Keratinocyte (primary cell): Measurements from ENCODE around the gene PGM2L1. TPM values are rescaled to one million over a fixed set of nuclear protein-coding genes. Genes with fewer than 3 reads are reported as not detected.

Experiments
- DNase-seq: peaks from one replicate; pipeline ENCODE4 v3.0.0-alpha.2; 2011; ENCODE audit warnings: low read depth, missing footprints, low spot score
- FAIRE-seq: peaks from 2 replicates; lab custom pipeline; 2011; peaks lifted over from hg19 to GRCh38; lab: Jason Lieb, UNC
- H2AFZ ChIP-seq: 2 replicates; pipeline ENCODE4 v1.6.0; 2012; ENCODE audit warnings: low read length, control low read depth, inconsistent platforms; ENCODE audit not compliant: control insufficient read depth
- H3K27ac ChIP-seq: 2 replicates; pipeline ENCODE4 v1.5.1; 2011; ENCODE audit warnings: low read length; ENCODE audit not compliant: control insufficient read depth, insufficient read depth
- H3K27me3 ChIP-seq: 3 replicates; pipeline ENCODE4 v1.6.0; 2011; ENCODE audit warnings: low read length; ENCODE audit not compliant: control insufficient read depth, insufficient read depth; ENCODE audit errors: extremely low read depth
- H3K36me3 ChIP-seq, 2 experiments: 2 replicates in 1 of 2; 3 replicates in 1 of 2; pipeline ENCODE4 v1.5.1; 2011; ENCODE audit warnings: low read length in 2 of 2, mild to moderate bottlenecking in 1 of 2; ENCODE audit not compliant: control insufficient read depth in 2 of 2, insufficient read depth in 2 of 2; ENCODE audit errors: extremely low read depth in 1 of 2
- H3K4me1 ChIP-seq: 3 replicates; pipeline ENCODE4 v1.5.1; 2011; ENCODE audit warnings: low read length; ENCODE audit not compliant: control insufficient read depth, insufficient read depth; ENCODE audit errors: extremely low read depth
- H3K4me2 ChIP-seq: 3 replicates; pipeline ENCODE4 v1.6.0; 2011; ENCODE audit warnings: low read depth, low read length; ENCODE audit not compliant: control insufficient read depth, insufficient read depth; ENCODE audit errors: extremely low read depth
- H3K4me3 ChIP-seq, 3 experiments: fragments of 200-600 bp in 1 of 3; sonication (generic) in 1 of 3; 2 replicates in 2 of 3; 3 replicates in 1 of 3; pipeline ENCODE4 v1.5.1; 2011 to 2016; ENCODE audit warnings: low read length in 3 of 3, mild to moderate bottlenecking in 3 of 3, control low read depth in 2 of 3, inconsistent platforms in 1 of 3, low read depth in 1 of 3, mixed read lengths in 1 of 3, mixed run types in 1 of 3, moderate library complexity in 1 of 3; ENCODE audit not compliant: control insufficient read depth in 2 of 3, insufficient read depth in 2 of 3; ENCODE audit errors: extremely low read depth in 1 of 3
- H3K79me2 ChIP-seq: 2 replicates; pipeline ENCODE4 v1.6.0; 2012; ENCODE audit warnings: low read length; ENCODE audit not compliant: control insufficient read depth, insufficient read depth
- H3K9ac ChIP-seq: 3 replicates; pipeline ENCODE4 v1.6.0; 2011; ENCODE audit warnings: low read length; ENCODE audit not compliant: control insufficient read depth, insufficient read depth; ENCODE audit errors: extremely low read depth
- H3K9me1 ChIP-seq: 3 replicates; pipeline ENCODE4 v1.6.0; 2011; ENCODE audit warnings: low read length; ENCODE audit not compliant: control insufficient read depth, insufficient read depth; ENCODE audit errors: extremely low read depth
- H3K9me3 ChIP-seq: 2 replicates; pipeline ENCODE4 v1.5.1; 2012; ENCODE audit warnings: low read depth, low read length; ENCODE audit not compliant: control insufficient read depth
- H4K20me1 ChIP-seq: 3 replicates; pipeline ENCODE4 v1.6.0; 2011; ENCODE audit warnings: low read length; ENCODE audit not compliant: control insufficient read depth, insufficient read depth; ENCODE audit errors: extremely low read depth
- CTCF ChIP-seq, 3 experiments: IDR thresholded peaks in 1 of 3; conservative IDR thresholded peaks in 1 of 3; optimal IDR thresholded peaks in 1 of 3; 2 replicates in 2 of 3; 3 replicates in 1 of 3; pipeline versions ENCODE3 to v1.5.1; 2011; ENCODE audit warnings: low read length in 3 of 3, mild to moderate bottlenecking in 3 of 3, moderate library complexity in 2 of 3, control low read depth in 1 of 3, inconsistent platforms in 1 of 3; ENCODE audit not compliant: insufficient read depth in 2 of 3; ENCODE audit errors: extremely low read depth in 1 of 3
- EZH2 ChIP-seq: IDR thresholded peaks from one replicate; pipeline ENCODE4 v1.6.1; 2012; ENCODE audit warnings: inconsistent platforms, mild to moderate bottlenecking, low read length, moderate library complexity
- dilution Hi-C: fragments of 300-500 bp; cut with MboI; formaldehyde crosslinking; loops from one replicate; pipeline ENCODE4 v1.7.0; 2020; ENCODE audit warnings: low sequenced_read_pairs; ENCODE audit not compliant: extremely low pct_ligation_motif_present
- polyA plus RNA-seq, 5 experiments: library from polyadenylated mRNA; depleted of rRNA in 3 of 5; stranded (reverse) in 3 of 5; stranded (forward) in 1 of 5; unstranded in 1 of 5; fragments of >200 nt; gene quantifications; 1 replicate in 1 of 5; 2 replicates in 3 of 5; 3 replicates in 1 of 5; pipeline versions ENCODE4 v1.2.1 to v1.2.3, GENCODE V29; 2011 to 2012; ENCODE audit warnings: missing spikeins in 2 of 5, low read depth in 1 of 5, low replicate concordance in 1 of 5

The PGM2L1 gene
- polyA plus RNA-seq, 1 donor (not counting 4 experiments of a cell fraction or from before 2014, with no cell fraction given), result 3.1 TPM

GRCh38 chr11:74306435-74307175 is 91.6 kb downstream of the PGM2L1 start:
- Histone ChIP-seq H3K27ac (no peak overlapping the region), H3K27me3 (peaks cover 8% of the 10 kb centered on the region), H3K4me2 (no peak overlapping the region), H3K9ac (no peak overlapping the region), H3K79me2 (no peaks in the 10 kb centered on the region), H3K4me1 (peaks cover 3% of the 10 kb centered on the region), H3K9me1 (no peaks in the 10 kb centered on the region), H3K36me3 (no peaks in the 10 kb centered on the region), H3K9me3 (no peaks in the 10 kb centered on the region), H3K4me3 (no peak overlapping the region), H4K20me1 (no peaks in the 10 kb centered on the region), H2AFZ (no peak overlapping the region)
- TF ChIP-seq CTCF (optimal IDR thresholded peaks at IDR 0.05 in 1 of 3, IDR thresholded peaks at IDR 0.05 in 1 of 3, conservative IDR thresholded peaks at IDR 0.05 in 1 of 3; ENCODE audit: extremely low read depth in 1 of 3, insufficient read depth in 2 of 3, low read length in 3 of 3), result no peak
- no peak for TF ChIP-seq EZH2
- DNase-seq (no peak), FAIRE-seq (no peak)
- dilution Hi-C loops, result no loop called here

DNA sequence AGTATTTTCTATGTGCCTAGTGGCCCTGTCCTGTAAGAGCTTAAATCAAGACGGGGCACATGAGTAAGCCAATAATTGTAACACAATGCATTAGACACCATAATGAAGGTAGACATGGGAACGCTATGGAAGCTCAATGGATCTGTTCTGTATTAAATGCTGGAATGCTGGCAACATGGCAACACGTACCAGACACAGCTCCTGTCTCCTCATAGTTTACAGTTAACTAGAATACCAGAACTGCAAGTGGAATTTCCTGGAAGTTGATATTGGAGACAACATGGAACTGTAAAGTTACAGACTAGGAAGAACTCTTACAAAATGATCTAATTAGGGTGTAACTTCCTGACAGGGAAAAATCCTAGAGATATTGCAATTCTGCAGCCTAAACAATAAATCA is 99.2 kb downstream of the PGM2L1 start:
- no peaks in the 10 kb centered on the region for H3K36me3 ChIP-seq
- no peaks in the 10 kb centered on the region for H4K20me1 ChIP-seq
- FAIRE-seq (no peak), DNase-seq (no peak)
- H3K9me3 ChIP-seq, result no peaks in the 10 kb centered on the region
- no peak for TF ChIP-seq CTCF (optimal IDR thresholded peaks at IDR 0.05 in 1 of 3, IDR thresholded peaks at IDR 0.05 in 1 of 3, conservative IDR thresholded peaks at IDR 0.05 in 1 of 3; ENCODE audit: extremely low read depth in 1 of 3, insufficient read depth in 2 of 3, low read length in 3 of 3)
- no peak for TF ChIP-seq EZH2
- no peaks in the 10 kb centered on the region for H3K4me1 ChIP-seq
- dilution Hi-C loops, result no loop called here
- no peaks in the 10 kb centered on the region for H3K27me3 ChIP-seq
- H3K79me2 ChIP-seq, result no peaks in the 10 kb centered on the region
- no peak overlapping the region for H3K4me3 ChIP-seq
- no peak overlapping the region for H3K27ac ChIP-seq
- H3K4me2 ChIP-seq, result no peak overlapping the region
- H3K9ac ChIP-seq, result no peak overlapping the region
- H2AFZ ChIP-seq, result no peak overlapping the region
- H3K9me1 ChIP-seq, result no peaks in the 10 kb centered on the region
